Natural killer cell treated with Interleukin-12 subunit alpha and Interleukin-12 subunit beta and Interleukin-15 and Interleukin-18, amount 100 ng/mL, for 72 hours (primary cell): Measurements from ENCODE around the gene CENPC. TPM values are rescaled to one million over a fixed set of nuclear protein-coding genes. Genes with fewer than 3 reads are reported as not detected.
"Not testable (repeated sequence)": the region's sequence is repeated elsewhere in the genome, so short reads cannot be mapped to it uniquely, and the experiment has no call there.

Experiments used
- ATAC-seq, 2 donors: fragments of 150-1000 bp; cut with Tn5 transposase in 1 of 2; sonication (Bioruptor Pico), chemical (Tn5 transposase) in 1 of 2; 2 replicates each; pipeline ENCODE4 v1.10.0; 2021
- DNase-seq: peaks from one replicate; pipeline ENCODE4 v3.0.0; 2022; ENCODE audit warnings: low spot score
- H3K27ac Mint-ChIP-seq, 2 donors: 1 replicate in 1 of 2; 2 replicates in 1 of 2; pipeline ENCODE4 v1.8.0; 2022; ENCODE audit warnings: mixed read lengths in 2 of 2, mild to moderate bottlenecking in 1 of 2, moderate library complexity in 1 of 2
- H3K27me3 Mint-ChIP-seq, 2 donors: 1 replicate in 1 of 2; 2 replicates in 1 of 2; pipeline ENCODE4 v1.8.0; 2022; ENCODE audit warnings: mixed read lengths in 2 of 2
- H3K36me3 Mint-ChIP-seq: one replicate; pipeline ENCODE4 v1.8.0; 2022; ENCODE audit warnings: mixed read lengths
- H3K4me1 Mint-ChIP-seq, 2 donors: 1 replicate in 1 of 2; 2 replicates in 1 of 2; pipeline ENCODE4 v1.8.0; 2022; ENCODE audit warnings: low read depth in 2 of 2, mixed read lengths in 2 of 2, mild to moderate bottlenecking in 1 of 2
- H3K4me3 Mint-ChIP-seq: one replicate; pipeline ENCODE4 v1.8.0; 2022; ENCODE audit warnings: mixed read lengths
- H3K9me3 Mint-ChIP-seq: 2 replicates; pipeline ENCODE4 v1.8.0; 2022; ENCODE audit warnings: mixed read lengths
- total RNA-seq, 2 donors: library from RNA; stranded (reverse); gene quantifications; one replicate each; pipeline ENCODE4 v1.2.3, GENCODE V29; 2022

Gene CENPC
- total RNA-seq, 2 donors from 2014 or later: 31.5 to 43.5 TPM

DNA sequence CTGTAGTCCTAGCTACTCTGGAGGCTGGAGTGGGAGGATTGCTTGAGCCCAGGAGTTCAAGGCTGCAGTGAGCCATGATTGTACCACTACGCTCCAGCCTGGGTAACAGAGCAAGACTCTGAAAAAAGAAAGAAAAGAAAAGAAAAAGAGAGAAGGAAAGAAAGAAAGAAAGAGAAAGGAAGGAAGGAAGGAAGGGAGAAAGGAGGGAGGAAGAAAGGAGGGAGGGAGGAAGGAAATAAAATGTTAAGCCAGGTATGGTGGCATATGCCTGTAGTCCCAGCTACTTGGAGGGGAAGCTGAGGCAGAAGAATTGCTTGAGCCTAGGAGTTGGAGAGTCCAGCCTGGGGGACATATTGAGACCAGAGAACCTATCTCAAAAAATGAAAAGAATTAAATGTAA lies 25.2 kb upstream of the CENPC start:
- Mint-ChIP-seq H3K4me1 (peaks cover 11 to 21% of the 10 kb centered on the region in 2 donors), H3K9me3 (no peaks in the 10 kb centered on the region), H3K27ac (peak overlapping the region in 1 of 2 donors; percentile 53), H3K27me3 (no peaks in the 10 kb centered on the region), H3K4me3 (no peak overlapping the region), H3K36me3 (no peaks in the 10 kb centered on the region)
- no peak for ATAC-seq
- no peak for DNase-seq

DNA sequence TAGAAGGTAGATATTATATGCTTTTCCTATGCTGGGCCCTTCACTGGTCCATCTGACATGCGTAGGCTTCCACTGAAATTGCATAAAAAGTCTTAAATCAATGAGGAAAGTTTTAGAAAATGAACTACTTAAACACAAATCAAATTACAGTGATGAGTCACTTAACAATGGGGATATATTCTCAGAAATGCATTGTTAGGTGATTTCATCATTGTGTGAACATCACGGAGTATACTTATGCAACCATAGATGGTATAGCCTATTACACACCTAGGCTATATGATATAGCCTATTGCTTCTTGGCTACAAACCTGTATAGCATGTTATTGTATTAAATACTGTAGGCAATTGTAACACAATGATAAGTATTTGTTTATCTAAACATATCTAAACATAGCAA lies 23.5 kb upstream of the CENPC start:
- H3K27ac Mint-ChIP-seq: no peak overlapping the region
- DNase-seq (no peak), ATAC-seq (peak; percentile 51 to 69)
- peaks cover 6 to 16% of the 10 kb centered on the region in 2 donors for H3K4me1 Mint-ChIP-seq
- no peak overlapping the region for H3K4me3 Mint-ChIP-seq
- H3K36me3 Mint-ChIP-seq: no peaks in the 10 kb centered on the region
- no peaks in the 10 kb centered on the region for H3K9me3 Mint-ChIP-seq
- no peaks in the 10 kb centered on the region for H3K27me3 Mint-ChIP-seq

DNA sequence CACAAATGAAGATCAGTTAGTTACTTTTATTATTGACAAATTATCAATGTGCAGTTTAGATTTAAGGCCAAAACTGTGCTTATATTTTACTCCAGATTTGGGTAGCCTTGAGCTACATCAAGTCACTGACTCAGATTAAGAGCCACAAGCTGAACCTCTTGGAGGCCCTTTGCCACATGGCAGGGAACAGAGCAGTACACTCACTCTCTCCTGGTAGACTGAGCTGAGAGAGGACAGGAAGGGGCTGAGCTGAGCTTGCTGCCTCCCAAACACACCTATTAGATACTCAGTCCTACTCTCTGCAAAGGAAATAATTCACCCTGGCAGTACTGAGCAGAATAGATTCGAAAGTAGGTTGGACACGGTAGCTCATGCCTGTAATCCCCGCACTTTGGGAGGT lies 21.0 kb upstream of the CENPC start:
- peaks cover 0 to 6% of the 10 kb centered on the region in 2 donors for H3K4me1 Mint-ChIP-seq
- no peaks in the 10 kb centered on the region for H3K9me3 Mint-ChIP-seq
- no peaks in the 10 kb centered on the region for H3K36me3 Mint-ChIP-seq
- DNase-seq: no peak
- no peaks in the 10 kb centered on the region for H3K27me3 Mint-ChIP-seq
- no peak overlapping the region for H3K27ac Mint-ChIP-seq
- ATAC-seq: no peak
- H3K4me3 Mint-ChIP-seq: no peak overlapping the region

DNA sequence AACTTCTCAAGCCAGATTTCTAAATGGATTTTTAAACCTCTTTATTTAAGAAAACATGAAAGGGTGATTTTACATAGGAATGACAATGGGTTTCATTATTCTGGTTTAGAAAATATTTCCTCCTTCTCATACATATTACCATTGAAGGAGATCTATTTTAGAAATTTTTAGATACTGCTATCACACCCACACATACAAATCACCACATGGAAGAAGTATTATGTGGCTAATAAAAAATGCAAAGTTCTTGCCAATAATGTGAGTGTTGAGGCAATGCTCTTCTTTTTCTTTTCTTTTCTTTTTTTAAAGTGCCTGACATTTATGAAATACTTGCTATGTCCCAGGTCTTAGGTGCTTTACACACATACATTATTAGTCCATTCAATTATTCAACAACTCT lies 20.0 kb upstream of the CENPC start:
- H3K27ac Mint-ChIP-seq: no peak overlapping the region
- no peaks in the 10 kb centered on the region for H3K9me3 Mint-ChIP-seq
- ATAC-seq (no peak), DNase-seq (no peak)
- H3K4me3 Mint-ChIP-seq: no peak overlapping the region
- H3K36me3 Mint-ChIP-seq: no peaks in the 10 kb centered on the region
- H3K4me1 Mint-ChIP-seq: peaks cover 7 to 10% of the 10 kb centered on the region in 2 donors
- no peaks in the 10 kb centered on the region for H3K27me3 Mint-ChIP-seq

DNA sequence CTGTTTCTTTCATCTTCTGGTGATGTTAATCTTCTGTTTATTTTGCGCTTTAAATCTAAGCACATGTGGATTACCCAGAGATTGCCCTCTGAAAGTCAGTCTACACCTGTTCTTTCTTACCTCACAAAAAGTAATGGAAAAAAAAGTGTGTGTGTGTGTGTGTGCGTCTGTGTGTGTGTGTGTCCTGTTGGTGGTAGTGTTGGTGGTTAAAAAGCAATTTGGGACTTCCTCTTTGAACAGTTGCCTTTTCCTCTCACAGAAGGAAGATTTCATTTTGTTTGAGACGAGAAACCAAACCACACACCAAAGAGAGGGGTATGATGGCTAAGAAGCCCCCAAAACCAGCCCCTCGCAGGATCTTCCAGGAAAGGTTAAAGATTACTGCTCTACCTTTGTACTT lies 13.2 kb upstream of the CENPC start, which contains the start of gene STAP1:
Gene STAP1, plus strand, starts transcription at position 235 of the 400 bp plus-strand sequence. Its CDS starts 83 bp downstream, at position 318.
- no peaks in the 10 kb centered on the region for H3K36me3 Mint-ChIP-seq
- H3K27ac Mint-ChIP-seq: peak within 1 kb of the TSS; percentile 63 to 91
- no peaks in the 10 kb centered on the region for H3K27me3 Mint-ChIP-seq
- ATAC-seq: peak; percentile 43 to 60
- DNase-seq: no peak
- peak within 1 kb of the TSS; percentile 79 for H3K4me3 Mint-ChIP-seq
- H3K4me1 Mint-ChIP-seq: peaks cover 16 to 28% of the 10 kb centered on the region in 2 donors
- H3K9me3 Mint-ChIP-seq: no peaks in the 10 kb centered on the region

DNA sequence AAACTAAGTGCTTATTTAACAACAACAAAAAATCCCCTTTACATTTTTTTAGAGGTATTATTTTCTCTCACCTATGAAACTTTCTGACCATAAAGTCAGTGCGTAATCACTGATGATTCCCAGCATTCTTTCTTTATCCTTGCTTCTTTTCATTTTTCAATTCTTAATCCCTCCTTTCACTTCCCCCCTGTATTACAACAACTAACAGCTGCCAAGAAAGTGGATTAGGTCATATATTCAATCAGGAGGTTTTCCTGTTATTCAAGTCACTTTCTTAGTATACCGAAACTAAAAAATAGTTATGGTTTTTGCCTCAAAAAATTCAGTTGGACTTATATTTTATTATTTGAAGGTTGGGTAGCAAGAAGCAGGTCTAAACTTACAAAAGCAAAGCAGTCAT lies 11.1 kb upstream of the CENPC start:
- ATAC-seq (no peak), DNase-seq (no peak)
- Mint-ChIP-seq H3K9me3 (no peaks in the 10 kb centered on the region), H3K27me3 (no peaks in the 10 kb centered on the region), H3K36me3 (no peaks in the 10 kb centered on the region), H3K4me3 (no peak overlapping the region), H3K4me1 (peaks cover 16 to 28% of the 10 kb centered on the region in 2 donors), H3K27ac (no peak overlapping the region)

DNA sequence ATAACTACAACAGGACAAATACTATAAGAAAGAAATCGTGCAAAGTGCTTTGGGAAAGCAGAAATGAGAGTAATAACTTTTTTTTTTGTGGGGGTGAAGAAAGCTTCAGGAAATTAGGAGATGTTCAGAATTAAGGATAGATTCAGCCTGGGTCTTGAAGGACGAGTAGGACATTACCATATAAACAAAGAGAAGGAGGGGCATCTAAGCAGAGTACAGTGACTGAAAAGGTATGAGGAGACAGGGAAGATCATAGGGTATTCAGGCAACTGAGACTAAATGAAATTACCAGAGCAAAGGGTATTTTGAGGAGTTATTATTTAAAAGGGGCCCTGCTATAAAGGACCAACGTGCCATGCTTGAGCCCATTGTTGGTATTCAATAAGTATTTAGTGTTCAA lies 10.1 kb upstream of the CENPC start:
- DNase-seq (no peak), ATAC-seq (no peak)
- Mint-ChIP-seq H3K36me3 (no peaks in the 10 kb centered on the region), H3K9me3 (no peaks in the 10 kb centered on the region), H3K27ac (no peak overlapping the region), H3K4me3 (no peak overlapping the region), H3K27me3 (no peaks in the 10 kb centered on the region), H3K4me1 (peaks cover 12 to 21% of the 10 kb centered on the region in 2 donors)

DNA sequence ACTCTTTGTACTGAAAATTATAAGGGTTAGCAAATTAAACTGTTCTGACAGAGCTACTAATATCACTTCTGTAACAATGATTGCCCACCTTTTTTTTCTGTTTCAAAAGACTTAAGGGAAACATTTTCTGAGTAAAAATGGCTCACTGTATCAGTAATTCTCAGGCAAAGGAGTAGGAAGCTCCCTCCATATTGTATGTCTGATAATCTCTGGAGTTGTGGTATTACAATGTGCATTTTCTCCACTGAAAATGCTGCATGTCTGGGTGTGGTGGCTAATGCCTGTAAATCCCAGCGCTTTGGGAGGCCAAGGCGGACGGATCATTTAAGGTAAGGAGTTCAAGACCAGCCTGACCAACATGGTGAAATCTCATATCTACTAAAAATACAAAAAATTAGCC lies 8.8 kb upstream of the CENPC start:
- no peaks in the 10 kb centered on the region for H3K27me3 Mint-ChIP-seq
- ATAC-seq (no peak), DNase-seq (no peak)
- H3K4me3 Mint-ChIP-seq: no peak overlapping the region
- H3K9me3 Mint-ChIP-seq: no peaks in the 10 kb centered on the region
- peaks cover 7 to 16% of the 10 kb centered on the region in 2 donors for H3K4me1 Mint-ChIP-seq
- no peak overlapping the region for H3K27ac Mint-ChIP-seq
- no peaks in the 10 kb centered on the region for H3K36me3 Mint-ChIP-seq

DNA sequence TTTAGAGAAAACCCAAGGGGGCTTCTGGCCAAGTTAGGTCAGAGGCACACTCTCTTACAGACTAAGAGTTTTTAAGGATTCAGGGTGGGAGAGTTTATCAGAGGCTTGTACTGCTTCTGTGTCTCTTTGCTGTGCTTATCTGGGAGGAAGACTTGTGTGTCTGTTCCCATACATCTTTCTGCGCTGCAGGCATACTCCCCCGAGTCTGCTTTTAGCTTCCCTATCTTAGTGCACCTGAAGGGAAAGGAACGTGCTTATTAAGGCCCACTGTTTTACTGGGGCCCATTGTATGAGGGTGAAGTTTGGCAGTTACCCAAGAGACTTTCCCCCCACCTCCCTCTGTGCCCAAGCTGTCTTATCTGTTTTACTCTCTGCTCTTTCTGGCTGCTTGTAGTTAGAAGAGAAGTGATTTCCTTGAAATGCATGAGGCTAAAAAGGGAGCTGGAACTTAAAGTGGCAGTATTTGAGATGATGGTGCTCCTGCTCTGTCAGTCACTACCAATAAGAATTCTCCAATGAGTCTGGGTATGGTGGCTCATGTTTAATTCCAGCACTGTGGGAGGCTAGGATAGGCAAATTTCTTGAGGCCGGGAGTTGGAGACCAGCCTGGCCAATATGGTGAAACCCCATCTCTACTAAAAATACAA lies 7.0 kb upstream of the CENPC start:
- not testable (repeated sequence) for DNase-seq, H3K9me3 Mint-ChIP-seq, H3K27ac Mint-ChIP-seq, H3K4me3 Mint-ChIP-seq, H3K27me3 Mint-ChIP-seq, H3K4me1 Mint-ChIP-seq, ATAC-seq, H3K36me3 Mint-ChIP-seq

DNA sequence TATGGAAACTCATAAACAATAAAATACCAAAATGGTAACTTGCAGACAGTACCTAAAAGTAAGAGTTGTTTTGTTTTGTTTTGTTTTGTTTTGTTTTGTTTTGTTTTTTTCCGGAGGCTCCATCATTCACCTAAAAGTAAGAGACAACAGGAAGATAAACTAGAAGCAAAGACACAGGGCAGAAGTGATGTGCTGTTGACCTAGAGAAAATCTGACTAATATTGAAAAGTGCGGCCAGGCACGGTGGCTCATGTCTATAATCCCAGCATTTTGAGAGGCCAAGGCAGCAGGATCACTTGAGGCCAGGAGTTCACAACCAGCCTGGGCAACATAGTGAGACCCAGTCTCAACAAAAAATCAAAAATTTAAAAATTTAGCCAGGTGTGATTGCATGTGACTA lies 5.6 kb upstream of the CENPC start:
- no peaks in the 10 kb centered on the region for H3K4me1 Mint-ChIP-seq
- no peak overlapping the region for H3K27ac Mint-ChIP-seq
- no peaks in the 10 kb centered on the region for H3K27me3 Mint-ChIP-seq
- H3K9me3 Mint-ChIP-seq: no peaks in the 10 kb centered on the region
- no peak for ATAC-seq
- H3K36me3 Mint-ChIP-seq: no peaks in the 10 kb centered on the region
- DNase-seq: no peak
- H3K4me3 Mint-ChIP-seq: no peak overlapping the region

DNA sequence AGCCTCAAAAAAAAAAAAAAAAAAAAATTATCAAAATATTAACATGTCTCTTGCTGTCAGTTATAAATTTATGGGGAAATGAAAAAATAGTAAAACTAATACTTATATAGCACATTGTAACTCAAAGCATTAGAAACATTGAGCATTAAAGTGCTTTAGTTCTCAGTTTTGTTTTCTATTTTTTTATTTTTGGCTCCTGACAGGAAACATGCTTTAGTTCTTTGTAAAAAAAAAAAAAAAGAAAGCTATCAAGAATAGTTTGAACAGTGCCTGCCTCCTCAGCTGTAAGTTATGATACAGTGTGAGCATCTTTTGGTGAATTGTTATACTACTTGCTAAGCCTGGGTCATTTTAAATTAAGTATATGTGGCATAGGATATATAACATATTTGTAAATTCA lies 5.1 kb upstream of the CENPC start:
- Mint-ChIP-seq H3K9me3 (no peaks in the 10 kb centered on the region), H3K27ac (no peak overlapping the region), H3K27me3 (no peaks in the 10 kb centered on the region), H3K36me3 (no peaks in the 10 kb centered on the region), H3K4me3 (no peak overlapping the region), H3K4me1 (no peaks in the 10 kb centered on the region)
- DNase-seq (no peak), ATAC-seq (no peak)

DNA sequence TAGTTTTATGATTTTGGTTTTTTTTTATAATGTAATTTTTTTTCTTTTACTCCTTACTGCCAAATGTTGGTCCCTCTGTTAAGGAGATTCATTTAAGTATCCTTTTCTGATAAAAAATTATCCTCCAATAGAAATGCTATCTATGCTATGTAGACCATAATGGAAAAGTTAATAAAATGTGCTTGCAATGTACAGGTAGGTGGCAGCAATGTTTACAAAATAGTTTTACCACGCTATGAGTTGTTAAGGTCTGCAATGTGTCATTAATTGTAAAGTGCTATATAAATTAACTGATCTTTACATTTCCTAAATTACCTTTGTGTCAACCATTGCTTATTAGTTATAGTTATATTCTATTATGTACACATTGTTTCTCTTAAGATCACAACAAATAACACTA lies 3.8 kb upstream of the CENPC start:
- DNase-seq (no peak), ATAC-seq (no peak)
- H3K27ac Mint-ChIP-seq: no peak overlapping the region
- H3K36me3 Mint-ChIP-seq: peaks cover 8% of the 10 kb centered on the region
- H3K4me3 Mint-ChIP-seq: no peak overlapping the region
- H3K27me3 Mint-ChIP-seq: no peaks in the 10 kb centered on the region
- no peaks in the 10 kb centered on the region for H3K9me3 Mint-ChIP-seq
- H3K4me1 Mint-ChIP-seq: peaks cover 3 to 7% of the 10 kb centered on the region in 2 donors

DNA sequence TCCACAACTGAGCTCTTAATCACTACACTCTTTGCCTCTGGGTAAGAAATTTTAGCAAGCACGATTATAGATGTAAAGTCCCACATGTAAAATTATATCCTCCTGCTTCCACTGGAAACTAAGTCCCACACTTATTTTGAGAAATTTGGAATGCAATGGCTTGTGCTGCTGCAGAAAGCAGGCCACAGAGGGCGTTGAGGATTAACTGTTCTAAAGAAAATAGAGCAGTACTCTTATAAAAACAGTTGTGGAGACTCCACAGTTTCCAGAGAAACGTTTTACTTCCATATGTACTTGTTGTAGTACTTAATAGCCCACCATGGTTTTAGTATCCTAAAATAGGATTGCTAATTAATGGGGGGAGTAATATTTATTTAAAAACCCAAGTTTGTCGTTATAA lies 1.7 kb upstream of the CENPC start:
- DNase-seq: no peak
- Mint-ChIP-seq H3K27ac (no peak overlapping the region), H3K27me3 (no peaks in the 10 kb centered on the region), H3K36me3 (peaks cover 17% of the 10 kb centered on the region), H3K4me3 (no peak overlapping the region), H3K9me3 (no peaks in the 10 kb centered on the region), H3K4me1 (peaks cover 14 to 25% of the 10 kb centered on the region in 2 donors)
- ATAC-seq: no peak

DNA sequence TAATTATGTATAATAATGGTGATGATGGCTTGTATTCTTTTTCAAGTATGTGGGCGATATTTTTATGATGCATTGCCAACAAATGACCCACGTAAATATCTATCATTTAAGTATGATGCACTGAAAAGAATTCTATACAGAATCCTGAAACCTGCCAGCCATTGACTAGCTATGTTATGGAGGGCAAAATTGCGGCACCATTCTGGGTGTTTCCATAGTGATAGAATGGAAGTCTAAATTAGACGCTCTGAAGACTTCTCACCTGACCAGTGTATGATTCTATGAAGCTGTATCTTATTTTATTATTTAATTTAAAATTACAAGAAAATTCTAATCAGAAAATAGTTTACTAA lies 677 bp upstream of the CENPC start:
- no peaks in the 10 kb centered on the region for H3K27me3 Mint-ChIP-seq
- ATAC-seq: no peak
- peaks cover 24% of the 10 kb centered on the region for H3K36me3 Mint-ChIP-seq
- no peak for DNase-seq
- peak overlapping the region; percentile 99 to 100 for H3K27ac Mint-ChIP-seq
- peak overlapping the region; percentile 100 for H3K4me3 Mint-ChIP-seq
- no peaks in the 10 kb centered on the region for H3K9me3 Mint-ChIP-seq
- H3K4me1 Mint-ChIP-seq: peaks cover 19 to 35% of the 10 kb centered on the region in 2 donors

DNA sequence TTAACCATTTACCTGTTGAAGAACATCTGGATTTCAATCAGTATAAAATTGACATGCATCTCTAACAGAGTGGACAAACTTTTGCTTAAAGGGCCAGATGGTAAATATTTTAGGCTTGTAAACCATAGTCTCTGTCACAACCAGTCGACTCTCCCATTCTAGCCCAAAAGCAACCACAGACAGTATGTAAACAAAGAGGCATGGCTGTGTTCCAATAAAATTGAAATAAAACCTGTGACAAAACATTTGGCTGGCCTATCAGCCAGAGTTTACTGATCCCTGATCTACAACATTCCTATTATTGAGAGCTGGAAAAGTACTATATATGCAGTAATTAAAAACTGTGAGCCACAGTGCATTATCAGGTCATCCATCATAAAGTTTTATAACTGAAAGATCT lies 3.2 kb downstream of the CENPC start:
- H3K27me3 Mint-ChIP-seq: no peaks in the 10 kb centered on the region
- peaks cover 36% of the 10 kb centered on the region for H3K36me3 Mint-ChIP-seq
- H3K4me1 Mint-ChIP-seq: peaks cover 26 to 45% of the 10 kb centered on the region in 2 donors
- DNase-seq (no peak), ATAC-seq (no peak)
- no peak overlapping the region for H3K4me3 Mint-ChIP-seq
- peak overlapping the region in 1 of 2 donors; percentile 17 for H3K27ac Mint-ChIP-seq
- H3K9me3 Mint-ChIP-seq: no peaks in the 10 kb centered on the region
